Mucosa of descending colon (tissue), 3 donors: ENCODE measurements around the gene DDI2. TPM values are rescaled to one million over a fixed set of nuclear protein-coding genes. Genes with fewer than 3 reads are reported as not detected.
A peak's percentile ranks its signal among the peaks of the same experiment; 100 is the strongest.

ENCODE experiments used
- ATAC-seq: fragments of 200-7000 bp; cut with Tn5 transposase; one replicate; pipeline ENCODE4 v1.9.1; 2020; ENCODE audit warnings: mild to moderate bottlenecking, moderate library complexity
- DNase-seq, 3 donors: peaks; one replicate each; pipeline ENCODE4 v3.0.0-alpha.2; 2020
- H3K36me3 ChIP-seq: fragments of 200-600 bp; one replicate; pipeline ENCODE4 v1.8.0; 2021; ENCODE audit warnings: low read depth, mild to moderate bottlenecking
- H3K4me1 ChIP-seq: fragments of 200-600 bp; one replicate; pipeline ENCODE4 v1.8.0; 2021; ENCODE audit warnings: low read depth, mild to moderate bottlenecking
- H3K4me3 ChIP-seq: fragments of 200-600 bp; one replicate; pipeline ENCODE4 v1.8.0; 2021; ENCODE audit warnings: mild to moderate bottlenecking
- H3K9me3 ChIP-seq: fragments of 200-600 bp; one replicate; pipeline ENCODE4 v1.8.0; 2021; ENCODE audit warnings: mild to moderate bottlenecking
- CTCF ChIP-seq: fragments of 200-600 bp; IDR thresholded peaks from one replicate; pipeline ENCODE4 v1.8.0; 2022; ENCODE audit warnings: antibody characterized with exemption, mild to moderate bottlenecking
- intact Hi-C, 2 donors: fragments of 100-400 bp; cut with DNase I in 1 of 2; cut with micrococcal nuclease in 1 of 2; formaldehyde crosslinking; loops; one replicate each; pipeline versions ENCODE4 v1.11.0 to v1.11.1; 2022; cut with DNase I, micrococcal nuclease
- total RNA-seq, 3 donors: library from RNA; stranded (reverse); fragmentation: NEBNext Ultra II Directional in 2 of 3; extraction: Animal tissue kit (Norgen Biotek cat#: 25700) in 2 of 3; gene quantifications; one replicate each; pipeline versions ENCODE4 v1.2.1 to v1.2.4, GENCODE V29; 2021 to 2023
- donor health status: DM: no; HTN: no; CAD: no; lungs with moderate emphysema.
- donor health status: DM: no; HTN: no; CAD: no.
- donor health status: DM: no; HTN: yes; CAD: no.

Gene DDI2
- total RNA-seq, 3 donors from 2014 or later = 33.5 to 36.2 (median 34.6) TPM

DNA sequence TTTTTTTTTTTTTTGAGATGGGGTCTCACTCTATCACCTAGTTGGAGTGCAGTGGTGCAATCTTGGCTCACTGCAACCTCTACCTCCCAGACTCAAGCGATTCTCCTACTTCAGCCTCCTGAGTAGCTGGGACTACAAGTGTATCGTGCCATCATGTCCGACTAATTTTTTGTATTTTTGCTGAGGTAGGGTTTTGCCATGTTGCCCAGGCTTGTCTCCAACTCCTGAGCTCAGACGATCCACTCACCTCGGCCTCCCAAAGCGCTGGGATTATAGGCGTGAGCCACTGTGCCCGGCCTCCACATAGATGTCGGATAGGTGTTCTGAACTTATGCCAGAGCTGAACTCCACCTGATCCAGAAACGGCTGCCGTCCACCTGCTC lies 87.9 kb downstream of the DDI2 start:
- DNase-seq (no peak), ATAC-seq (no peak)
- no peaks in the 10 kb centered on the region for H3K4me1 ChIP-seq
- H3K36me3 ChIP-seq = no peaks in the 10 kb centered on the region
- intact Hi-C loops = no loop called here
- no peak for TF ChIP-seq CTCF
- H3K4me3 ChIP-seq = no peak overlapping the region
- no peaks in the 10 kb centered on the region for H3K9me3 ChIP-seq

DNA sequence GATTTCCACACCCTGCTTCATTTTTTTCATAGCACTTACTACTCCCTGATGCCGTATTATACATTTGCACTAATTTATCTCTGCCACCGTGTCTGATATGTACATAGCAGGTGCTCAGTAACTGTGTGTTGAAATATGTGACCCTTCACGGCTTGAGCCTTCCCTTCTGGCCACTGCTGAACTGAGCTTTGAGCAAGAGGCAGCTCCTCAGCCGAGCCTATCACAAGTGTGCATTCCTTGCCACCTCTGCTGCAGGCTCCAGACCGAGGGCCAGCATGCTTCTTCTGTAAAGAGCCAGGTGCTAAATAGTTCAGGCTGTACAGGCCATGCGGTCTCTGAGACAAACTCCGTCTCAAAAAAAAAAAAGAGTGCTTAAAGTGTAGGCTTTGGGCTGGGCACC lies 89.5 kb downstream of the DDI2 start:
- ATAC-seq (no peak), DNase-seq (no peak)
- intact Hi-C loops = no loop called here
- no peaks in the 10 kb centered on the region for H3K4me1 ChIP-seq
- H3K4me3 ChIP-seq = no peak overlapping the region
- no peaks in the 10 kb centered on the region for H3K9me3 ChIP-seq
- no peaks in the 10 kb centered on the region for H3K36me3 ChIP-seq
- TF ChIP-seq CTCF = no peak

- no peak for TF ChIP-seq CTCF
- Histone ChIP-seq H3K9me3 (no peaks in the 10 kb centered on the region), H3K4me1 (no peaks in the 10 kb centered on the region), H3K36me3 (no peaks in the 10 kb centered on the region), H3K4me3 (no peak overlapping the region)
- ATAC-seq (no peak), DNase-seq (no peak)
- intact Hi-C loops = no loop called here
Measured at GRCh38 chr1:15707239-15707925, 90.1 kb downstream of the DDI2 start.

DNA sequence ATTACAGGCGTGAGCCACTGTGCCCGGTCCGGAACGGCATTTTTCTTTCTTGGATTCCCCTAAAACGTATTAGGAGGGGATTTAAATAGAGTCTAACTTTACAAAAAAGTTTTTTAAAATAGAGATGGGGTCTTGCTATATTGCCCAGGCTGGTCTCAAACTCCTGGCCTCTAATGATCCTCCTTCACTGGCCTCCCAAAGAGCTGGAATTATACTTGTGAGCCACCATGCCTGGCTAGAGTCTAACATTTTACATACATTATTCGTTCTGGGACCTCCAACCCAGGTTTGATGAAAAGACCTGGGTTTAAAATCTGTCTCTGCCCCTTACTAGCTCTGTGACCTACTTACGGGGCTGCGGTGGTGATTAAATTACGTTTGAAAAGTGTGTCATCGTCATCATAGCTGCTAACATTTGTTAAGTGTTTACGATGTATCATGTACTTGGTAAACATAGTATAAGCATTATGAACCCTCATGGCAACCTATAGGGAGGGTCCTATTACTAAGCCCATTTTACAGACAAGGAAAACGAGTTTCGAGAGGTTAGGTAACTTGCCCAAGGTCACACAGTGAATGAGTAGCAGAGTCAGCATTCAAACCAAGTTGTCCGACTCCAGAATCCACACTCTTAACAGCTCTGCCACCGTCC lies 91.4 kb downstream of the DDI2 start:
- H3K4me1 ChIP-seq = no peaks in the 10 kb centered on the region
- ATAC-seq = peak; percentile 14
- intact Hi-C loops = no loop called here
- no peaks in the 10 kb centered on the region for H3K9me3 ChIP-seq
- H3K4me3 ChIP-seq = no peak overlapping the region
- no peak for TF ChIP-seq CTCF
- DNase-seq = no peak
- H3K36me3 ChIP-seq = no peaks in the 10 kb centered on the region

GRCh38 chr1:15709226-15709625 lies 92.0 kb downstream of the DDI2 start:
- H3K36me3 ChIP-seq = no peaks in the 10 kb centered on the region
- no peaks in the 10 kb centered on the region for H3K9me3 ChIP-seq
- no peaks in the 10 kb centered on the region for H3K4me1 ChIP-seq
- no peak for ATAC-seq
- TF ChIP-seq CTCF = no peak
- H3K4me3 ChIP-seq = no peak overlapping the region
- intact Hi-C loops = no loop called here
- no peak for DNase-seq
